ENCODE data around the gene UBASH3A.

The UBASH3A gene

GRCh38 chr21:42413093-42413492, 9.4 kb downstream of the UBASH3A start:
- no peak for DNase-seq

- no peak for DNase-seq
Measured at GRCh38 chr21:42413500-42413899, 9.8 kb downstream of the UBASH3A start.

- no peak for DNase-seq
Measured at GRCh38 chr21:42414066-42414465, 10.4 kb downstream of the UBASH3A start.

- DNase-seq, result no peak
Measured at GRCh38 chr21:42414553-42414927, 10.8 kb downstream of the UBASH3A start.

- peak; percentile 72 for DNase-seq
Measured at GRCh38 chr21:42414928-42415769, 11.4 kb downstream of the UBASH3A start.

GRCh38 chr21:42417533-42417932, 13.8 kb downstream of the UBASH3A start:
- DNase-seq, result no peak

- DNase-seq, result no peak
Measured at GRCh38 chr21:42418886-42419285, 15.2 kb downstream of the UBASH3A start.

GRCh38 chr21:42419845-42420244, 16.1 kb downstream of the UBASH3A start:
- DNase-seq, result no peak

GRCh38 chr21:42421018-42421793, 17.5 kb downstream of the UBASH3A start:
- no peak for DNase-seq

- no peak for DNase-seq
Measured at GRCh38 chr21:42423197-42423675, 19.5 kb downstream of the UBASH3A start.

GRCh38 chr21:42423685-42424084, 20.0 kb downstream of the UBASH3A start:
- DNase-seq, result no peak

- no peak for DNase-seq
Measured at GRCh38 chr21:42424914-42425541, 21.3 kb downstream of the UBASH3A start.

- no peak for DNase-seq
Measured at GRCh38 chr21:42425591-42425990, 21.9 kb downstream of the UBASH3A start.

- no peak for DNase-seq
Measured at GRCh38 chr21:42426424-42426823, 22.7 kb downstream of the UBASH3A start.

GRCh38 chr21:42426876-42427480, 23.3 kb downstream of the UBASH3A start:
- DNase-seq, result no peak

- no peak for DNase-seq
Measured at GRCh38 chr21:42427809-42428419, 24.2 kb downstream of the UBASH3A start.

- DNase-seq, result no peak
Measured at GRCh38 chr21:42429021-42429420, 25.3 kb downstream of the UBASH3A start.

GRCh38 chr21:42429856-42430255, 26.2 kb downstream of the UBASH3A start:
- no peak for DNase-seq

GRCh38 chr21:42430521-42430920, 26.8 kb downstream of the UBASH3A start:
- DNase-seq, result no peak

- DNase-seq, result no peak
Measured at GRCh38 chr21:42431196-42431595, 27.5 kb downstream of the UBASH3A start.

- DNase-seq, result no peak
Measured at GRCh38 chr21:42432695-42433094, 29.0 kb downstream of the UBASH3A start.

- DNase-seq, result no peak
Measured at GRCh38 chr21:42433946-42434551, 30.3 kb downstream of the UBASH3A start.

Data from EL (cell line).